ENCODE data around the gene FOXD2. TPM values are rescaled to one million over a fixed set of nuclear protein-coding genes. Genes with fewer than 3 reads are reported as not detected.

The FOXD2 gene
- total and polyA plus RNA-seq, 12 donors = 0.31 to 3.3 (median 0.81) TPM

DNA sequence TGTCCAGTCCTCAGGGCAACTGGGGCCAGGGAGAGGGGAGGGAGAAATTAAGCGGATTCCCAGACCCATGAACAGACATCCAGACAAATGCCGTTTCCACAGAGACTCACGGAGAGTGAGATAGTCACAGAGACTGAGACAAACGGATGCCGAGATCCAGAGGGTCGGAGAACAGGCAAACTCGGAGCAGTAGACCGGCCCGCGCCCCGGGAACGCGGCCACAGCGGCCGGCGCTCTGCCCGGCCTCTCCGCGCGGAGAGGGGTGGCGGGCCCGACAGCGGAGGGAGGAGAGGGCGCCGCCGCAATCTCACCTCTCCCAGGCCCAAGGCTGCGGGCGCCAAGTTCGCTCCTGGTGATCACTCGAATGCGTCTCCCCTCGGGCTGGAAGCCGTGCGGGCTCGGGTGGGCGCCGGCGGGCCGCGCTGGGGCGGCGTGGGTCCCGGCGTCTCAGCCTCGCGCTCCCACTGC, 831 bp upstream of the FOXD2 start:
- WGBS, 4 donors = 0 to 1% (median 0%) methylated on average over 9 to 46 of the region's 46 CpGs
- Histone ChIP-seq H3K4me1 (replicated peaks in 1 of 2) (peaks cover 0 to 27% of the 10 kb centered on the region in 2 donors), H3K36me3 (replicated peaks in 1 of 2) (no peaks in the 10 kb centered on the region), H3K9me3 (replicated peaks in 1 of 3) (no peaks in the 10 kb centered on the region), H3K27ac (peak overlapping the region in 4 of 5 donors; percentile 65 to 92 (median 80)), H3K27me3 (peaks cover 55% of the 10 kb centered on the region), H3K4me3 (peak overlapping the region in 2 of 4 donors; percentile 52 to 74)
- DNase-seq = peak in 1 of 7 donors; percentile 22
- intact Hi-C loops (cut with DNase I) = loop anchor here in 1 of 2 donors (10.0 kb wide), 1 partner anchor 252 kb away; no protein-coding TSS in a partner anchor
- TF ChIP-seq POLR2A (IDR thresholded peaks at IDR 0.05) = no peak

DNA sequence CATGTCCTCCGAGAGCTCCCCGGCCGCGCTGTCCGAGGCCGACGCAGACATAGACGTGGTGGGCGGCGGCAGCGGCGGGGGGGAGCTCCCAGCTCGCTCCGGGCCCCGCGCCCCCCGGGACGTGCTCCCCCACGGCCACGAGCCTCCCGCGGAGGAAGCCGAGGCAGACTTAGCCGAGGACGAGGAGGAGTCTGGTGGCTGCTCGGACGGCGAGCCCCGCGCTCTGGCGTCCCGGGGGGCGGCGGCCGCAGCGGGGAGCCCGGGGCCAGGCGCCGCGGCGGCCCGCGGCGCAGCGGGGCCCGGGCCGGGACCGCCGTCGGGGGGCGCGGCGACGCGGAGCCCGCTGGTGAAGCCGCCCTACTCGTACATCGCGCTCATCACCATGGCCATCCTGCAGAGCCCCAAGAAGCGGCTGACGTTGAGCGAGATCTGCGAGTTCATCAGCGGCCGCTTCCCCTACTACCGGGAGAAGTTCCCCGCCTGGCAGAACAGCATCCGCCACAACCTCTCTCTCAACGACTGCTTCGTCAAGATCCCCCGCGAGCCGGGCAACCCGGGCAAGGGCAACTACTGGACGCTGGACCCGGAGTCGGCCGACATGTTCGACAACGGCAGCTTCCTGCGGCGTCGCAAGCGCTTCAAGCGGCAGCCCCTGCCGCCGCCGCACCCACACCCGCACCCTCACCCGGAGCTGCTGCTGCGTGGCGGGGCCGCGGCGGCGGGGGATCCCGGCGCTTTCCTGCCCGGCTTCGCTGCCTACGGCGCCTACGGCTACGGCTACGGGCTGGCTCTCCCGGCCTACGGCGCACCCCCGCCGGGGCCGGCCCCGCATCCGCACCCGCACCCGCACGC, 547 bp downstream of the FOXD2 start:
- H3K27me3 ChIP-seq = peaks cover 55% of the 10 kb centered on the region
- 1 to 2% (median 1%) methylated on average over 18 to 116 of the region's 117 CpGs for WGBS, 4 donors
- H3K4me1 ChIP-seq (replicated peaks in 1 of 2) = peaks cover 0 to 17% of the 10 kb centered on the region in 2 donors
- TF ChIP-seq, protein P1, sequence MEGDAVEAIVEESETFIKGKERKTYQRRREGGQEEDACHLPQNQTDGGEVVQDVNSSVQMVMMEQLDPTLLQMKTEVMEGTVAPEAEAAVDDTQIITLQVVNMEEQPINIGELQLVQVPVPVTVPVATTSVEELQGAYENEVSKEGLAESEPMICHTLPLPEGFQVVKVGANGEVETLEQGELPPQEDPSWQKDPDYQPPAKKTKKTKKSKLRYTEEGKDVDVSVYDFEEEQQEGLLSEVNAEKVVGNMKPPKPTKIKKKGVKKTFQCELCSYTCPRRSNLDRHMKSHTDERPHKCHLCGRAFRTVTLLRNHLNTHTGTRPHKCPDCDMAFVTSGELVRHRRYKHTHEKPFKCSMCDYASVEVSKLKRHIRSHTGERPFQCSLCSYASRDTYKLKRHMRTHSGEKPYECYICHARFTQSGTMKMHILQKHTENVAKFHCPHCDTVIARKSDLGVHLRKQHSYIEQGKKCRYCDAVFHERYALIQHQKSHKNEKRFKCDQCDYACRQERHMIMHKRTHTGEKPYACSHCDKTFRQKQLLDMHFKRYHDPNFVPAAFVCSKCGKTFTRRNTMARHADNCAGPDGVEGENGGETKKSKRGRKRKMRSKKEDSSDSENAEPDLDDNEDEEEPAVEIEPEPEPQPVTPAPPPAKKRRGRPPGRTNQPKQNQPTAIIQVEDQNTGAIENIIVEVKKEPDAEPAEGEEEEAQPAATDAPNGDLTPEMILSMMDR (IDR thresholded peaks at IDR 0.05) = no peak
- TF ChIP-seq POLR2A (IDR thresholded peaks at IDR 0.05) = no peak
- DNase-seq = peak in 3 of 7 donors; percentile 15 to 29 (median 21)
- peak overlapping the region in 4 of 5 donors; percentile 65 to 92 (median 80) for H3K27ac ChIP-seq
- peak overlapping the region in 2 of 4 donors; percentile 52 to 74 for H3K4me3 ChIP-seq
- no peaks in the 10 kb centered on the region for H3K9me3 ChIP-seq (replicated peaks in 1 of 3)
- no peaks in the 10 kb centered on the region for H3K36me3 ChIP-seq (replicated peaks in 1 of 2)
- intact Hi-C loops (cut with DNase I) = loop anchor here in 1 of 2 donors (10.0 kb wide), 1 partner anchor 254 kb away; no protein-coding TSS in a partner anchor

DNA sequence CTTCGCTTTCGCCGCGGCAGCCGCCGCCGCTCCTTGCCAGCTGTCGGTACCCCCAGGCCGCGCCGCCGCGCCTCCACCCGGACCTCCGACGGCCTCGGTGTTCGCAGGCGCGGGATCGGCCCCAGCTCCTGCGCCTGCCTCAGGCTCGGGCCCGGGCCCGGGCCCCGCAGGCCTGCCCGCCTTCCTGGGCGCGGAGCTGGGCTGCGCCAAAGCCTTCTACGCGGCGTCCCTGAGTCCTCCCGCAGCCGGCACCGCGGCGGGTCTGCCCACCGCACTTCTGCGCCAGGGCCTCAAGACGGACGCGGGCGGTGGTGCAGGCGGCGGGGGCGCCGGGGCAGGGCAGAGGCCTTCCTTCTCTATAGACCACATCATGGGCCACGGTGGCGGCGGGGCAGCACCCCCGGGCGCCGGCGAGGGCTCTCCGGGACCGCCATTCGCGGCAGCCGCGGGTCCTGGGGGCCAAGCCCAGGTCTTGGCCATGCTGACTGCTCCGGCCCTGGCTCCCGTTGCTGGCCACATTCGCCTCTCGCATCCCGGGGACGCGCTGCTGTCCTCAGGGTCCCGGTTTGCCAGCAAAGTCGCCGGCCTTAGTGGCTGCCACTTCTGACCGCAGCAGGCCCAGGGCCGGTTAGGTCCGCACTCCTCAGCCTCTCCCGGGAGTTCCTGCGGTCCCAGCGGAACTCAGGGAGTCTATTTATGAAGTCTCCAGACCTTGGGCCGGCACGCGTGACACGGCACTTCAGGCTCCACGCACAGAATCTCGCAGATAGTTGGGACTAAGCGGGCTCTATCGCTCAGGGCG, 1.4 kb downstream of the FOXD2 start:
- Histone ChIP-seq H3K27ac (peak overlapping the region in 3 of 5 donors; percentile 32 to 92 (median 47)), H3K27me3 (peaks cover 57% of the 10 kb centered on the region), H3K9me3 (replicated peaks in 1 of 3) (no peaks in the 10 kb centered on the region), H3K4me1 (replicated peaks in 1 of 2) (peaks cover 0 to 9% of the 10 kb centered on the region in 2 donors), H3K36me3 (replicated peaks in 1 of 2) (no peaks in the 10 kb centered on the region), H3K4me3 (peak overlapping the region in 1 of 4 donors; percentile 74)
- no peak for DNase-seq
- 13 to 40% (median 22%) methylated on average over 18 to 85 of the region's 86 CpGs for WGBS, 4 donors
- intact Hi-C loops (cut with DNase I) = loop anchor here in 1 of 2 donors (10.0 kb wide), 1 partner anchor 254 kb away; no protein-coding TSS in a partner anchor
- TF ChIP-seq POLR2A (IDR thresholded peaks at IDR 0.05) = no peak
- TF ChIP-seq, protein P1 (IDR thresholded peaks at IDR 0.05) = no peak

DNA sequence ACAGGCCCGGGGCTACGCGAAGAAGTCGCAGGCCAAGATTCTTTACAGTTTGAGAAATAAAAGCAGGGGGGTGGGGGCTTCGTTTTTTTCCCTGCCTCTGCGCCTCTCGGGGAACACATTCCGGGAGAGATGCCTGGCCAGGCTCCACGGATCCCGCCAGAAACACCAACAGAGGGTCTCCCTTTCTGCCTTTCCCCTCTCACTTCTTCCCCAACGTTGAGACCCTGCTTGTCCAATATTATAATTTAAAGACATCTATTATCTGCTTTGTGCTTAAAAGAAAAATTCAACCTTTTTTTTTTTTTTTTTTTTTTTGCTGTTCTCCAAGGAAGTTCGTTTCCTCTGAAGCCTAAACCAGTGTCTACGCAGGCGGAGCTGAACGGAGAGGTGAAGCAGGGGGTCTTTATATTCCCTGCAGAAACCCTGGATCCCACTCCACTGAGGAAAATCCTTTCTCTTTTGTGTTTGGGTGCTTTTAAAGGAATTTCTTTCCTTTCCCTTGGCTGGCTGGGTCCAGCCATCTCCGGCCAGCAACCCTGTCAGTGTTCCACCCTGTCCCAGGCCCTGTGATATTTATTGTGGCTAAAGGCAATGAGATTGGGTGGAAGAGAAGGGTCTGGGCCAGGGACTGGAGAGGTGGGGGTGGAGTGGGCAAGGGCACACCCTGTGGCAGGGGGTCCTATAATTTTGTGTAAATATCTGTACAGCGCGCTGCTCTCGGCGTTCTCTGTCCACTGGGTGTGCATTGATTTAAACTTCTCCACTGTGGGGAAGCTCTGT, 2.2 kb downstream of the FOXD2 start:
- no peaks in the 10 kb centered on the region for H3K36me3 ChIP-seq (replicated peaks in 1 of 2)
- peak overlapping the region in 1 of 4 donors; percentile 74 for H3K4me3 ChIP-seq
- no peaks in the 10 kb centered on the region for H3K9me3 ChIP-seq (replicated peaks in 1 of 3)
- intact Hi-C loops (cut with DNase I) = loop anchor here in 1 of 2 donors (10.0 kb wide), 1 partner anchor 255 kb away; no protein-coding TSS in a partner anchor
- H3K27me3 ChIP-seq = peaks cover 57% of the 10 kb centered on the region
- H3K27ac ChIP-seq = peak overlapping the region in 3 of 5 donors; percentile 7 to 92 (median 47)
- TF ChIP-seq POLR2A (IDR thresholded peaks at IDR 0.05) = no peak
- TF ChIP-seq, protein P1 (IDR thresholded peaks at IDR 0.05) = no peak
- H3K4me1 ChIP-seq (replicated peaks in 1 of 2) = peaks cover 0 to under 1% of the 10 kb centered on the region in 2 donors
- 61 to 78% (median 64%) methylated on average over 19 to 20 of the region's 20 CpGs for WGBS, 4 donors
- no peak for DNase-seq
